Measurements from ENCODE around the gene SOX11. TPM values are rescaled to one million over a fixed set of nuclear protein-coding genes. Genes with fewer than 3 reads are reported as not detected.

SOX11 gene
- total and polyA plus RNA-seq, 2 of the 8 experiments (the other 6 are each of a cell fraction or from before 2014, with no cell fraction given): 9.0 to 55.6 TPM

DNA sequence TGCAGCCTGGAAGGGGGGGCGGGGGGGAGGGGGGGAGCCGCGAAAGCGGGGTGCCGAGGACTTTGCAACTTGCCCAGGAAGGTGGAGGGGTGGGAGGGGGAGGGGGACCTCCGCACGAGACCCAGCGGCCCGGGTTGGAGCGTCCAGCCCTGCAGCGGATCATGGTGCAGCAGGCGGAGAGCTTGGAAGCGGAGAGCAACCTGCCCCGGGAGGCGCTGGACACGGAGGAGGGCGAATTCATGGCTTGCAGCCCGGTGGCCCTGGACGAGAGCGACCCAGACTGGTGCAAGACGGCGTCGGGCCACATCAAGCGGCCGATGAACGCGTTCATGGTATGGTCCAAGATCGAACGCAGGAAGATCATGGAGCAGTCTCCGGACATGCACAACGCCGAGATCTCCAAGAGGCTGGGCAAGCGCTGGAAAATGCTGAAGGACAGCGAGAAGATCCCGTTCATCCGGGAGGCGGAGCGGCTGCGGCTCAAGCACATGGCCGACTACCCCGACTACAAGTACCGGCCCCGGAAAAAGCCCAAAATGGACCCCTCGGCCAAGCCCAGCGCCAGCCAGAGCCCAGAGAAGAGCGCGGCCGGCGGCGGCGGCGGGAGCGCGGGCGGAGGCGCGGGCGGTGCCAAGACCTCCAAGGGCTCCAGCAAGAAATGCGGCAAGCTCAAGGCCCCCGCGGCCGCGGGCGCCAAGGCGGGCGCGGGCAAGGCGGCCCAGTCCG lies 540 bp downstream of the SOX11 start:
- H3K23ac ChIP-seq (ENCODE audit: insufficient read length): no peak overlapping the region
- peaks cover 22% of the 10 kb centered on the region in 2 experiments for H4K20me1 ChIP-seq (replicated peaks in 1 of 2; ENCODE audit: control insufficient read depth in 1 of 2, insufficient read depth in 2 of 2, low read length in 2 of 2)
- H3K4me1 ChIP-seq (replicated peaks in 1 of 4; ENCODE audit: control insufficient read depth in 3 of 4, insufficient read depth in 4 of 4, low read length in 3 of 4): peaks cover 0 to 7% (median 0%) of the 10 kb centered on the region in 4 experiments; a peak in 1 of 7 replicates
- no peaks in the 10 kb centered on the region for H3K9me3 ChIP-seq (ENCODE audit: insufficient read depth in 2 of 2, low read depth in 1 of 2, low read length in 1 of 2)
- peak overlapping the region; percentile 75 for H3K27ac ChIP-seq (ENCODE audit: low read depth, low read length)
- H3K79me2 ChIP-seq (ENCODE audit: control insufficient read depth in 1 of 2, insufficient read depth in 2 of 2, low read length in 2 of 2): peaks cover 12 to 49% of the 10 kb centered on the region in 2 experiments
- FAIRE-seq (no peak), DNase-seq (ENCODE audit: low read depth in 1 of 2, low spot score in 2 of 2) (peak in 1 of 2 experiments; percentile 67)
- peak overlapping the region; percentile 93 for H3K18ac ChIP-seq (ENCODE audit: extremely low read depth, low read length)
- H4K91ac ChIP-seq (replicated peaks; ENCODE audit: insufficient read length, low read length): peak overlapping the region; percentile 91
- peak overlapping the region; percentile 19 for H3K56ac ChIP-seq (replicated peaks; ENCODE audit: insufficient read length, low read depth, low read length)
- H2AFZ ChIP-seq (ENCODE audit: low read length): no peak overlapping the region
- H4K8ac ChIP-seq (ENCODE audit: extremely low read depth, insufficient read depth, low read length): peak overlapping the region; percentile 42; the same call in 1 of the 2 replicates
- H3K4ac ChIP-seq (replicated peaks; ENCODE audit: insufficient read length, low read depth, low read length): peak overlapping the region; percentile 97
- peak overlapping the region; percentile 75 to 100 (median 86) for H3K4me3 ChIP-seq (ENCODE audit: extremely low read depth in 1 of 4, insufficient read depth in 2 of 4, low read depth in 3 of 4, low read length in 4 of 4)
- no peak overlapping the region for H3K14ac ChIP-seq (ENCODE audit: insufficient read length)
- H2AK5ac ChIP-seq (ENCODE audit: low read depth, low read length): peak overlapping the region; percentile 24; the same call in 1 of the 2 replicates
- no peak overlapping the region for H2BK20ac ChIP-seq (ENCODE audit: low read length)
- no peak overlapping the region for H2BK15ac ChIP-seq (ENCODE audit: low read length)
- WGBS, 2 experiments (ENCODE audit: extremely low coverage in 1 of 2, insufficient coverage in 1 of 2, insufficient read length in 1 of 2, insufficient replicate concordance in 2 of 2, low coverage in 1 of 2, low lambda C conversion rate in 2 of 2, missing lambda C conversion rate in 1 of 2): 1% methylated on average over 46 of the region's 69 CpGs; no CpG with 5 or more reads in 1 of the 2 experiments
- no peaks in the 10 kb centered on the region; the same call in 1 of the 2 replicates for H3K79me1 ChIP-seq (ENCODE audit: low read depth, low read length)
- ChIA-PET POLR2A (ENCODE audit: partially characterized antibody) (interaction anchor here (0.8 to 5.2 kb wide), 20 partner anchors 7 to 1226 kb away, joined by 3 to 28 read pairs (median 4); no protein-coding TSS in a partner anchor), CTCF (ENCODE audit: partially characterized antibody) (interaction anchor here (0.5 to 1.0 kb wide), 2 partner anchors 21 to 223 kb away, joined by 3 to 4 read pairs; no protein-coding TSS in a partner anchor)
- no peaks in the 10 kb centered on the region for H3K27me3 ChIP-seq (replicated peaks in 1 of 4; ENCODE audit: control insufficient read depth in 3 of 4, extremely low read depth in 1 of 4, insufficient read depth in 3 of 4, low read length in 3 of 4)
- H2BK120ac ChIP-seq (replicated peaks; ENCODE audit: low read depth, low read length): no peak overlapping the region
- H4K5ac ChIP-seq (ENCODE audit: insufficient read length, low read depth, low read length): peak overlapping the region; percentile 91
- H2BK5ac ChIP-seq (ENCODE audit: low read depth, low read length): peak overlapping the region; percentile 27; the same call in 1 of the 2 replicates
- peak overlapping the region; percentile 80 to 92 (median 88) for H3K9ac ChIP-seq (replicated peaks in 1 of 4; ENCODE audit: extremely low read depth in 1 of 4, low read depth in 3 of 4, low read length in 3 of 4)
- peak overlapping the region; percentile 91; the same call in 1 of the 2 replicates for H2BK12ac ChIP-seq (ENCODE audit: low read depth, low read length)
- H3K23me2 ChIP-seq (ENCODE audit: low read depth, low read length): peaks cover 26% of the 10 kb centered on the region
- peak overlapping the region; percentile 77 to 96 for H3K4me2 ChIP-seq (ENCODE audit: insufficient read depth in 1 of 2, low read depth in 2 of 2, low read length in 2 of 2)
- H3K36me3 ChIP-seq (ENCODE audit: control insufficient read depth in 2 of 4, insufficient read depth in 4 of 4, low read length in 3 of 4): peaks cover 0 to 11% (median 0%) of the 10 kb centered on the region in 4 experiments; a peak in 1 of 8 replicates
- TF ChIP-seq HDAC2 (IDR thresholded peaks at IDR 0.05; ENCODE audit: borderline replicate concordance in 1 of 2, low read depth in 2 of 2, low read length in 2 of 2) (0 out of 4 replicates have a peak, but pooled peaks of 1 of the 2 experiments have one; percentile 4), RNF2 (IDR thresholded peaks at IDR 0.05; ENCODE audit: borderline replicate concordance, low read depth, low read length, missing control alignments, poor library complexity, severe bottlenecking) (no peak), BACH1 (IDR thresholded peaks at IDR 0.05; ENCODE audit: low read length) (no peak), CHD1 (IDR thresholded peaks at IDR 0.05; ENCODE audit: low read depth, low read length) (no peak), POLR2AphosphoS5 (IDR thresholded peaks at IDR 0.05; ENCODE audit: low read depth, low read length) (0 out of 2 replicates have a peak, but pooled peaks have one; percentile 72), CREB1 (IDR thresholded peaks at IDR 0.05) (no peak), KDM4A (IDR thresholded peaks at IDR 0.05; ENCODE audit: low read depth, low read length, severe bottlenecking) (peak; percentile 32), TAF7 (optimal IDR thresholded peaks at IDR 0.05; ENCODE audit: borderline replicate concordance, low read depth, low read length) (peak; percentile 5), TAF1 (IDR thresholded peaks at IDR 0.05; ENCODE audit: low read depth, low read length) (peak; percentile 38)
- TF ChIP-seq, protein P1, sequence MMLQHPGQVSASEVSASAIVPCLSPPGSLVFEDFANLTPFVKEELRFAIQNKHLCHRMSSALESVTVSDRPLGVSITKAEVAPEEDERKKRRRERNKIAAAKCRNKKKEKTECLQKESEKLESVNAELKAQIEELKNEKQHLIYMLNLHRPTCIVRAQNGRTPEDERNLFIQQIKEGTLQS (IDR thresholded peaks at IDR 0.05; ENCODE audit: insufficient read depth, low read depth, low read length): no peak
